ENCODE data around the gene GAS7.

GRCh38 chr17:10234033-10234432 is 35.6 kb upstream of the GAS7 start:
- TF ChIP-seq, protein P1, sequence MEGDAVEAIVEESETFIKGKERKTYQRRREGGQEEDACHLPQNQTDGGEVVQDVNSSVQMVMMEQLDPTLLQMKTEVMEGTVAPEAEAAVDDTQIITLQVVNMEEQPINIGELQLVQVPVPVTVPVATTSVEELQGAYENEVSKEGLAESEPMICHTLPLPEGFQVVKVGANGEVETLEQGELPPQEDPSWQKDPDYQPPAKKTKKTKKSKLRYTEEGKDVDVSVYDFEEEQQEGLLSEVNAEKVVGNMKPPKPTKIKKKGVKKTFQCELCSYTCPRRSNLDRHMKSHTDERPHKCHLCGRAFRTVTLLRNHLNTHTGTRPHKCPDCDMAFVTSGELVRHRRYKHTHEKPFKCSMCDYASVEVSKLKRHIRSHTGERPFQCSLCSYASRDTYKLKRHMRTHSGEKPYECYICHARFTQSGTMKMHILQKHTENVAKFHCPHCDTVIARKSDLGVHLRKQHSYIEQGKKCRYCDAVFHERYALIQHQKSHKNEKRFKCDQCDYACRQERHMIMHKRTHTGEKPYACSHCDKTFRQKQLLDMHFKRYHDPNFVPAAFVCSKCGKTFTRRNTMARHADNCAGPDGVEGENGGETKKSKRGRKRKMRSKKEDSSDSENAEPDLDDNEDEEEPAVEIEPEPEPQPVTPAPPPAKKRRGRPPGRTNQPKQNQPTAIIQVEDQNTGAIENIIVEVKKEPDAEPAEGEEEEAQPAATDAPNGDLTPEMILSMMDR (IDR thresholded peaks at IDR 0.05): no peak
- TF ChIP-seq POLR2AphosphoS5 (IDR thresholded peaks at IDR 0.05): no peak

All from gastroesophageal sphincter (tissue), 3 donors.